GM12878 (cell line): ENCODE results near the gene KRTAP1-4. TPM values are rescaled to one million over a fixed set of nuclear protein-coding genes. Genes with fewer than 3 reads are reported as not detected.

Source experiments
- ATAC-seq: fragments of 200-7000 bp; cut with Tn5 transposase; 3 replicates; pipeline ENCODE4 v1.9.1; 2020; ENCODE audit warnings: mild to moderate bottlenecking, moderate library complexity
- BruUV-seq: library from RNA; stranded (reverse); fragments of 400-500 nt; replicated peaks from 2 replicates; lab custom pipeline; 2021; lab: Mats Ljungman, UMichigan
- CTCF ChIA-PET: fragments of 300-600 bp; sonication (Branson Sonifier 250); formaldehyde crosslinking; extraction: SDS; loops from one replicate; lab custom pipeline; 2021; ENCODE audit warnings: inconsistent platforms; lab: Yijun Ruan, JAX
- POLR2A ChIA-PET: fragments of 350-600 bp; formaldehyde crosslinking; extraction: SDS; loops from one replicate; lab custom pipeline; 2021; ENCODE audit warnings: inconsistent platforms; lab: Charles Lee
- RAD21 ChIA-PET: fragments of 300-600 bp; sonication (Branson Sonifier 250); formaldehyde crosslinking; loops from one replicate; lab custom pipeline; 2023; ENCODE audit warnings: antibody characterized with exemption; ENCODE audit not compliant: unreplicated experiment; lab: Charles Lee
- SMC1A ChIA-PET: fragments of 300-600 bp; sonication (Branson Sonifier 250); formaldehyde crosslinking; loops from one replicate; lab custom pipeline; 2023; ENCODE audit not compliant: unreplicated experiment, uncharacterized antibody; lab: Charles Lee
- DNase-seq: peaks from one replicate; pipeline ENCODE4 v3.0.0-alpha.2; 2011; ENCODE audit warnings: low read depth, low spot score
- FAIRE-seq: peaks from 3 replicates; lab custom pipeline; 2011; peaks lifted over from hg19 to GRCh38; lab: Jason Lieb, UNC
- H2AFZ ChIP-seq: 2 replicates; pipeline ENCODE4 v1.6.0; 2011; ENCODE audit warnings: low read depth, low read length, control low read depth; ENCODE audit not compliant: control insufficient read depth
- H3K27ac ChIP-seq: 2 replicates; pipeline ENCODE4 v1.5.1; 2011; ENCODE audit warnings: control low read depth; ENCODE audit not compliant: control insufficient read depth, insufficient read depth
- H3K27me3 ChIP-seq, 2 experiments: replicated peaks in 1 of 2; 2 replicates each; pipeline versions ENCODE4 v1.6.0 to v1.6.1; 2011; ENCODE audit warnings: low read length in 1 of 2; ENCODE audit not compliant: control insufficient read depth in 2 of 2, insufficient read depth in 2 of 2
- H3K36me3 ChIP-seq, 2 experiments: 2 replicates each; pipeline ENCODE4 v1.5.1; 2011; ENCODE audit warnings: low read length in 1 of 2; ENCODE audit not compliant: control insufficient read depth in 2 of 2, insufficient read depth in 2 of 2
- H3K4me1 ChIP-seq: 2 replicates; pipeline ENCODE4 v1.6.1; 2011; ENCODE audit warnings: mild to moderate bottlenecking, low read length, moderate library complexity, mixed read lengths; ENCODE audit not compliant: control insufficient read depth, insufficient read depth
- H3K4me2 ChIP-seq: 2 replicates; pipeline ENCODE4 v1.6.0; 2011; ENCODE audit warnings: control low read depth; ENCODE audit not compliant: control insufficient read depth, insufficient read depth
- H3K4me3 ChIP-seq: fragments of 200-600 bp; sonication (generic); 2 replicates; pipeline ENCODE4 v1.5.1; 2016
- H3K79me2 ChIP-seq: 2 replicates; pipeline ENCODE4 v1.6.0; 2011; ENCODE audit warnings: low read length; ENCODE audit not compliant: control insufficient read depth, insufficient read depth
- H3K9ac ChIP-seq: 2 replicates; pipeline ENCODE4 v1.8.0; 2011; ENCODE audit warnings: low read length, control low read depth, mixed read lengths; ENCODE audit not compliant: control insufficient read depth, insufficient read depth
- H3K9me3 ChIP-seq: replicated peaks from 3 replicates; pipeline ENCODE4 v1.5.1; 2011; ENCODE audit warnings: mild to moderate bottlenecking, low read length; ENCODE audit not compliant: control insufficient read depth, insufficient read depth
- H4K20me1 ChIP-seq: 2 replicates; pipeline ENCODE4 v1.6.0; 2011; ENCODE audit not compliant: control insufficient read depth, insufficient read depth
- ATF3 ChIP-seq: IDR thresholded peaks from 2 replicates; pipeline ENCODE4 v1.6.1; 2011; ENCODE audit warnings: low read depth, mild to moderate bottlenecking, low read length, moderate library complexity, borderline replicate concordance; ENCODE audit errors: extremely low read depth
- EZH2 ChIP-seq: IDR thresholded peaks from 2 replicates; pipeline ENCODE4 v1.6.1; 2012; ENCODE audit warnings: low read depth, mild to moderate bottlenecking, control low read depth, inconsistent platforms, low read length, borderline replicate concordance; ENCODE audit not compliant: control insufficient read depth
- IRF4 ChIP-seq: IDR thresholded peaks from 2 replicates; pipeline ENCODE4 v1.6.1; 2011; ENCODE audit warnings: low read depth, low read length
- NFYA ChIP-seq: IDR thresholded peaks from 2 replicates; pipeline ENCODE4 v1.6.1; 2011; ENCODE audit warnings: low read depth, mild to moderate bottlenecking, low read length, improper control_type of control experiment, borderline replicate concordance
- PML ChIP-seq: IDR thresholded peaks from 2 replicates; pipeline ENCODE4 v1.6.1; 2012; ENCODE audit warnings: low read length, inconsistent platforms
- PRDM15 ChIP-seq: fragments of 450-650 bp; formaldehyde crosslinking; IDR thresholded peaks from 2 replicates; pipeline ENCODE4 v1.4.0; 2020; ENCODE audit warnings: mild to moderate bottlenecking, moderate library complexity
- RELB ChIP-seq: fragments of 450-650 bp; IDR thresholded peaks from 2 replicates; pipeline ENCODE4 v1.6.1; 2017; ENCODE audit warnings: low read depth, mild to moderate bottlenecking, moderate library complexity
- SUPT20H ChIP-seq: IDR thresholded peaks from 2 replicates; pipeline ENCODE4 v1.6.1; 2011; ENCODE audit warnings: low read depth, mild to moderate bottlenecking, low read length, moderate library complexity, borderline replicate concordance; ENCODE audit not compliant: control insufficient read depth
- ZNF592 ChIP-seq: fragments of 450-650 bp; IDR thresholded peaks from 2 replicates; pipeline ENCODE4 v1.6.1; 2017; ENCODE audit warnings: mild to moderate bottlenecking, moderate library complexity
- in situ Hi-C: fragments of 300-500 bp; cut with MboI; formaldehyde crosslinking; loops from 9 replicates; pipeline ENCODE4 v1.14.3; 2018; ENCODE audit warnings: mixed read lengths
- intact Hi-C: fragments of 100-400 bp; cut with micrococcal nuclease; formaldehyde crosslinking; loops from one replicate; pipeline ENCODE4 v1.14.2; 2022; ENCODE audit not compliant: unreplicated experiment
- polyA plus RNA-seq, 11 experiments: library from polyadenylated mRNA; depleted of rRNA in 4 of 11; unstranded in 6 of 11; stranded (reverse) in 5 of 11; fragments of >200 nt; fragmentation: Nextera tagmentation in 4 of 11; fragmentation: Illumina TruSeq in 1 of 11; extraction: Ambion mirVana in 4 of 11; extraction: Trizol in 1 of 11; gene quantifications; 1 replicate in 1 of 11; 2 replicates in 10 of 11; pipeline versions ENCODE4 v1.2.1 to v1.2.3, GENCODE V29; 2011 to 2016; ENCODE audit warnings: inconsistent platforms in 2 of 11, missing spikeins in 2 of 11, low read depth in 1 of 11
- total RNA-seq, 4 experiments: library from RNA; depleted of rRNA in 3 of 4; stranded (reverse); fragments of >200 nt in 3 of 4; fragmentation: Illumina TruSeq in 1 of 4; extraction: Trizol in 1 of 4; gene quantifications; 2 replicates each; pipeline versions ENCODE4 v1.2.1 to v1.2.3, GENCODE V29; 2013 to 2021

KRTAP1-4 gene
- total and polyA plus RNA-seq, 10 of the 15 experiments (the other 5 are each of a cell fraction or from before 2014, with no cell fraction given), result not detected

- TF ChIP-seq ATF3, result no peak
- TF ChIP-seq PML, result no peak
- no peak for TF ChIP-seq EZH2
These were observed 5.3 kb downstream of the KRTAP1-4 start (continued) for GRCh38 chr17:41024697-41025096.

- SMC1A ChIA-PET, result interaction anchor here (0.8 to 1.3 kb wide), 2 partner anchors 9 to 36 kb away, joined by 3 read pairs; partner anchors contain the start of gene KRT40
These were observed 9.7 kb downstream of the KRTAP1-4 start for GRCh38 chr17:41020336-41020735.

More at GRCh38 chr17:41020336-41020735, 9.7 kb downstream of the KRTAP1-4 start:
- Histone ChIP-seq H3K9me3 (no peaks in the 10 kb centered on the region), H2AFZ (no peak overlapping the region), H3K27ac (no peak overlapping the region), H3K9ac (no peak overlapping the region), H4K20me1 (no peaks in the 10 kb centered on the region), H3K27me3 (no peaks in the 10 kb centered on the region), H3K79me2 (no peaks in the 10 kb centered on the region), H3K36me3 (no peaks in the 10 kb centered on the region), H3K4me2 (no peak overlapping the region), H3K4me3 (no peak overlapping the region), H3K4me1 (no peaks in the 10 kb centered on the region)
- FAIRE-seq (no peak), DNase-seq (no peak), ATAC-seq (no peak)
- in situ Hi-C loops, result no loop called here
- ChIA-PET RAD21 (no interaction called here), CTCF (interaction anchor here (1.2 kb wide), 1 partner anchor 9 kb away, joined by 3 read pairs; the partner anchor contains the start of gene KRTAP1-4), POLR2A (no interaction called here)
- intact Hi-C loops, result no loop called here
- BruUV-seq, result no TSS peak
- TF ChIP-seq ZNF592 (no peak), SUPT20H (no peak), PRDM15 (no peak), NFYA (no peak), RELB (no peak), IRF4 (no peak)
